NCI-H1436 treated with DMSO at 0.1 percent for 48 hours (cell line): Measurements from ENCODE around the gene OR10AD1.
"Not testable (repeated sequence)": the region's sequence is repeated elsewhere in the genome, so short reads cannot be mapped to it uniquely, and the experiment has no call there.

ENCODE experiments used
- DNase-seq: peaks from one replicate; lab custom pipeline; 2025; lab: John Stamatoyannopoulos, UW

Gene OR10AD1

GRCh38 chr12:48160046-48160445, 43.0 kb downstream of the OR10AD1 start:
- no peak for DNase-seq

DNA sequence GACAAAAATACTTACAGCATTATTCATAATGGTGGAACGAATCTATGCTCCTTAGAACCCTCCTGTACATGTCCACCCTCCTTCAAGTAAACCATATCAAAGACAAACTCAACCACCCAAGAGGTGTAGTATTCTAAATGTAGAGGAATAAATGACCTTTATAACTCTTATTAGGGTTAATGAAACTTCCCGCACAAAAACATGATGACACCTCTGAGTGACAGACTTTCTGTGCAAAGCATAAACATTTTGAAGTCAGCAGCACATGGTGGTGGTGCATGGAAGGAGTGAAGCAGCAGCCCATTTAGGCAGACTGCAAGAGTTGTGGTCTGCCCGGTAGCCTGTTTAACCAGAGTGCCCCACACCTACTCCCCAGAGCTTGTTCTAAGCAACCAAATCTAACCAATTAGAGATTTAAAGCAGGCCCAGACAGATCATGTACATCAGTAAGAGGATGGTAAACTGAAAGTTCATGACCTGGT, 45.2 kb downstream of the OR10AD1 start:
- no peak for DNase-seq

GRCh38 chr12:48157018-48157888, 45.8 kb downstream of the OR10AD1 start, which contains the start of gene ASB8:
ASB8 (minus strand) TSS chr12:48157515; CDS start chr12:48153496, 4,019 bp downstream.
- DNase-seq = peak; percentile 92

DNA sequence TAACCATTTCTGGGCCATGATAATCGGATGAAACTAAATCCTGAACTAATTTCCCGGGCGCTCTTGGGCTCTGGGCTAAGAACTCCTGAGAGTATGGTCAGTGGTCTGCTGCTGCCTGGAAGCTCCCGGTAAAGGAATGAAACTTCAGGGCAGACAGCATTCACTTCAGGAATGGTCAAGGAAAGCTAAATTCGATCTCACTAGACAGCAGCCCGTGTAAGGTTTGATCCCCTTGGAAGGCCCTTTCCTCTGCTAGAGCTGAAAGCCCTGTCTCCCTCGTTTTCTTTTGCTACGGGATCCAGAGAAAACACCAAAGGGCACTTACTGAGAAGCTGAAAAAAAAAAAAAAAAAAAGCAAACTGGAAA, 46.5 kb downstream of the OR10AD1 start:
- no peak for DNase-seq

GRCh38 chr12:48155786-48156185, 47.3 kb downstream of the OR10AD1 start:
- not testable (repeated sequence) for DNase-seq
